Measurements from ENCODE around the gene NUAK1.

The NUAK1 gene

DNA sequence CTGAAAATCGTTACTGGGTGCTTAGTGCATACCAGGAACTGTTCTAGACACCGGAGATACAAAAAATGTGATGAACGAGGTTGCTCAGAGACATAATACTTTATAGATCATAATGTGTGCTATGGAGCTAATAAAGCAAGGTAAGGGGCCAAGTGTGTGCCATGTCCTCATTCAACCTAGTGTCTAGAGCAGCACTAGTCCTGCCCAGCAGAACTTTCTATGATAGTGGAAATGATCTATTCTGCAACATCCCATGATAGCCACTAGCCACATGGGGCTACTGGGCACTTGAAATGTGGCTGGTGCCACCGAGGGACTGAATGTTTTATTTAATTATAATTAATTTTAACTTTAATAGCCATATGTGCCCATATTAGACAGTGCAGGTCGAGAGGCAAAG lies 15.6 kb downstream of the NUAK1 start:
- Histone ChIP-seq H3K27me3 (ENCODE audit: insufficient read depth, poor library complexity, severe bottlenecking) (no peaks in the 10 kb centered on the region), H3K27ac (replicated peaks) (no peak overlapping the region), H3K4me3 (replicated peaks; ENCODE audit: insufficient read depth, low read length) (no peak overlapping the region)
- TF ChIP-seq POLR2AphosphoS5 (IDR thresholded peaks at IDR 0.05; ENCODE audit: low read depth) (no peak), GABPA (IDR thresholded peaks at IDR 0.05; ENCODE audit: low read depth) (no peak), SPI1 (IDR thresholded peaks at IDR 0.05; ENCODE audit: borderline replicate concordance, low read depth) (no peak)
- TF ChIP-seq, protein P1, sequence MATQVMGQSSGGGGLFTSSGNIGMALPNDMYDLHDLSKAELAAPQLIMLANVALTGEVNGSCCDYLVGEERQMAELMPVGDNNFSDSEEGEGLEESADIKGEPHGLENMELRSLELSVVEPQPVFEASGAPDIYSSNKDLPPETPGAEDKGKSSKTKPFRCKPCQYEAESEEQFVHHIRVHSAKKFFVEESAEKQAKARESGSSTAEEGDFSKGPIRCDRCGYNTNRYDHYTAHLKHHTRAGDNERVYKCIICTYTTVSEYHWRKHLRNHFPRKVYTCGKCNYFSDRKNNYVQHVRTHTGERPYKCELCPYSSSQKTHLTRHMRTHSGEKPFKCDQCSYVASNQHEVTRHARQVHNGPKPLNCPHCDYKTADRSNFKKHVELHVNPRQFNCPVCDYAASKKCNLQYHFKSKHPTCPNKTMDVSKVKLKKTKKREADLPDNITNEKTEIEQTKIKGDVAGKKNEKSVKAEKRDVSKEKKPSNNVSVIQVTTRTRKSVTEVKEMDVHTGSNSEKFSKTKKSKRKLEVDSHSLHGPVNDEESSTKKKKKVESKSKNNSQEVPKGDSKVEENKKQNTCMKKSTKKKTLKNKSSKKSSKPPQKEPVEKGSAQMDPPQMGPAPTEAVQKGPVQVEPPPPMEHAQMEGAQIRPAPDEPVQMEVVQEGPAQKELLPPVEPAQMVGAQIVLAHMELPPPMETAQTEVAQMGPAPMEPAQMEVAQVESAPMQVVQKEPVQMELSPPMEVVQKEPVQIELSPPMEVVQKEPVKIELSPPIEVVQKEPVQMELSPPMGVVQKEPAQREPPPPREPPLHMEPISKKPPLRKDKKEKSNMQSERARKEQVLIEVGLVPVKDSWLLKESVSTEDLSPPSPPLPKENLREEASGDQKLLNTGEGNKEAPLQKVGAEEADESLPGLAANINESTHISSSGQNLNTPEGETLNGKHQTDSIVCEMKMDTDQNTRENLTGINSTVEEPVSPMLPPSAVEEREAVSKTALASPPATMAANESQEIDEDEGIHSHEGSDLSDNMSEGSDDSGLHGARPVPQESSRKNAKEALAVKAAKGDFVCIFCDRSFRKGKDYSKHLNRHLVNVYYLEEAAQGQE (IDR thresholded peaks at IDR 0.05; ENCODE audit: insufficient replicate concordance, low read depth), result no peak
- TF ChIP-seq, protein P2, sequence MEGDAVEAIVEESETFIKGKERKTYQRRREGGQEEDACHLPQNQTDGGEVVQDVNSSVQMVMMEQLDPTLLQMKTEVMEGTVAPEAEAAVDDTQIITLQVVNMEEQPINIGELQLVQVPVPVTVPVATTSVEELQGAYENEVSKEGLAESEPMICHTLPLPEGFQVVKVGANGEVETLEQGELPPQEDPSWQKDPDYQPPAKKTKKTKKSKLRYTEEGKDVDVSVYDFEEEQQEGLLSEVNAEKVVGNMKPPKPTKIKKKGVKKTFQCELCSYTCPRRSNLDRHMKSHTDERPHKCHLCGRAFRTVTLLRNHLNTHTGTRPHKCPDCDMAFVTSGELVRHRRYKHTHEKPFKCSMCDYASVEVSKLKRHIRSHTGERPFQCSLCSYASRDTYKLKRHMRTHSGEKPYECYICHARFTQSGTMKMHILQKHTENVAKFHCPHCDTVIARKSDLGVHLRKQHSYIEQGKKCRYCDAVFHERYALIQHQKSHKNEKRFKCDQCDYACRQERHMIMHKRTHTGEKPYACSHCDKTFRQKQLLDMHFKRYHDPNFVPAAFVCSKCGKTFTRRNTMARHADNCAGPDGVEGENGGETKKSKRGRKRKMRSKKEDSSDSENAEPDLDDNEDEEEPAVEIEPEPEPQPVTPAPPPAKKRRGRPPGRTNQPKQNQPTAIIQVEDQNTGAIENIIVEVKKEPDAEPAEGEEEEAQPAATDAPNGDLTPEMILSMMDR (IDR thresholded peaks at IDR 0.05; ENCODE audit: insufficient read depth, low read length), result no peak
- no peak for DNase-seq (ENCODE audit: low read depth in 1 of 2, low spot score in 1 of 2)

DNA sequence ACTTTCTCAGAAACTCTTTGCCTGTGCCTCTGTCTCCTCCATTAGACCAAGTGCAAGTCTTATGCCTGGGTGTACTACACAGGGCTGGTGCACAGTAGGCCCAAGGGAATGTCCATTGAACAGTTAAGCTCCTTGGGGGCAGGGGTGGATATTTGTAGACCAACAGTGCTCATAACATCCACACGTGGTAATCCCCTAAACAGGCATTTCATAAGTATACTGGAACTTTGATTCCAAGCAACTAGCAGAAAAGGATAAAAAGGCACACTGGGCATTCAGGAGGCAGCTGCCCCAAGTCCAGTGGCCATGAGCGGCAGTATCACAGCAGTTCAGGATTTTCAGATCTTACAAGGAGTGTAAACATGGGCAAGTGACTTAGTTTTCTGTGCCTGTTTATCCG lies 16.8 kb downstream of the NUAK1 start:
- DNase-seq (ENCODE audit: low read depth in 1 of 2, low spot score in 1 of 2), result no peak
- Histone ChIP-seq H3K27me3 (ENCODE audit: insufficient read depth, poor library complexity, severe bottlenecking) (no peaks in the 10 kb centered on the region), H3K4me3 (replicated peaks; ENCODE audit: insufficient read depth, low read length) (no peak overlapping the region), H3K27ac (replicated peaks) (no peak overlapping the region)
- TF ChIP-seq, protein P2 (IDR thresholded peaks at IDR 0.05; ENCODE audit: insufficient read depth, low read length), result no peak
- TF ChIP-seq GABPA (IDR thresholded peaks at IDR 0.05; ENCODE audit: low read depth) (no peak), SPI1 (IDR thresholded peaks at IDR 0.05; ENCODE audit: borderline replicate concordance, low read depth) (no peak), POLR2AphosphoS5 (IDR thresholded peaks at IDR 0.05; ENCODE audit: low read depth) (no peak)
- TF ChIP-seq, protein P1 (IDR thresholded peaks at IDR 0.05; ENCODE audit: insufficient replicate concordance, low read depth), result no peak

DNA sequence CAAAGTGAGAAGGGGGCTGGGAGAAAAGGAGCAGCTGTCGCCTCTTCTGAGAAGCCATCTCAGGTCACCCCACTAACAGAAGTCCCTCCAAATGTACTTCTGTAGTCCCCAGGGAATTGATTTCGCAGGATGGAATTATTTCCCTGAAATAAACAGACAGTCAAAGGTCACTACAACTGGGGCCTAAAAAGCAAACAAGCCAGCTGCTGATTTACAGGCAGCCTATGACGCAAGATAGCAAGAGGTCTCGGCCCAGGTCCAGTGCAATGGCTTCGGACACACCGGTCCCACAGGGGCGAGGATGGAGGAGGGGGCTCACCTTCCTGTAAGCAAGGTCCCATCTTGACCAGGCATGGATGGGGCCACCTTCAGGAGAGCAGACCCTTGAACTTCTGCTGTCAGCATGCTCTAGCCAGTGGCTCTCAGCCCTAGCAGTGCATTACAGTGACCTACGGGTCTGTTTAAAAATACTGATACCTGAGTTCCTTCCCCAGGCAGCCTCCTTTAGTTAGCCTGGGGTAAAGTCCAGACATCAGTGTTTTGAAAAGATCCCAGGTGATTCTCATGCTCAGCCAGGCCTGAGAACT lies 18.1 kb downstream of the NUAK1 start:
- Histone ChIP-seq H3K27me3 (ENCODE audit: insufficient read depth, poor library complexity, severe bottlenecking) (no peaks in the 10 kb centered on the region), H3K4me3 (replicated peaks; ENCODE audit: insufficient read depth, low read length) (no peak overlapping the region), H3K27ac (replicated peaks) (no peak overlapping the region)
- no peak for TF ChIP-seq GABPA (IDR thresholded peaks at IDR 0.05; ENCODE audit: low read depth)
- TF ChIP-seq, protein P1 (IDR thresholded peaks at IDR 0.05; ENCODE audit: insufficient replicate concordance, low read depth), result no peak
- TF ChIP-seq, protein P2 (IDR thresholded peaks at IDR 0.05; ENCODE audit: insufficient read depth, low read length), result no peak
- TF ChIP-seq SPI1 (IDR thresholded peaks at IDR 0.05; ENCODE audit: borderline replicate concordance, low read depth), result no peak
- TF ChIP-seq POLR2AphosphoS5 (IDR thresholded peaks at IDR 0.05; ENCODE audit: low read depth), result no peak
- DNase-seq (ENCODE audit: low read depth in 1 of 2, low spot score in 1 of 2), result no peak
